Naive thymus-derived CD4-positive, alpha-beta T cell (primary cell): ENCODE measurements around the gene SH3BP5. TPM values are rescaled to one million over a fixed set of nuclear protein-coding genes. Genes with fewer than 3 reads are reported as not detected.
A peak's percentile ranks its signal among the peaks of the same experiment; 100 is the strongest.

ENCODE experiments used
- ATAC-seq: fragments of 150-1000 bp; cut with Tn5 transposase; 2 replicates; pipeline ENCODE4 v1.10.0; 2021; ENCODE audit warnings: mild to moderate bottlenecking, moderate library complexity
- CTCF ChIA-PET: fragments of 350-600 bp; sonication (Branson Sonifier 250); formaldehyde crosslinking; loops from one replicate; lab custom pipeline; 2021; ENCODE audit warnings: antibody characterized with exemption; lab: Charles Lee
- POLR2A ChIA-PET: fragments of 350-600 bp; sonication (Branson Sonifier 250); formaldehyde crosslinking; loops from one replicate; lab custom pipeline; 2021; ENCODE audit warnings: antibody characterized with exemption, inconsistent platforms; lab: Charles Lee
- DNase-seq, 9 donors: peaks; one replicate each; pipeline versions ENCODE4 v3.0.0 to v3.0.0-alpha.2; 2020 to 2022; ENCODE audit warnings: mixed read lengths in 1 of 9
- H3K27ac ChIP-seq: one replicate; pipeline ENCODE4 v1.7.0; 2013; ENCODE audit warnings: mild to moderate bottlenecking, low read depth, low read length, moderate library complexity
- H3K27me3 ChIP-seq, 2 donors: one replicate each; pipeline ENCODE4 v1.7.0; 2013; ENCODE audit warnings: low read length in 2 of 2, mild to moderate bottlenecking in 2 of 2, moderate library complexity in 2 of 2; ENCODE audit not compliant: control insufficient read depth in 2 of 2, insufficient read depth in 2 of 2
- H3K36me3 ChIP-seq, 3 experiments: 1 replicate in 2 of 3; 2 replicates in 1 of 3; pipeline ENCODE4 v1.7.0; 2013; ENCODE audit warnings: low read length in 3 of 3, mild to moderate bottlenecking in 3 of 3, moderate library complexity in 1 of 3; ENCODE audit not compliant: insufficient read depth in 3 of 3, control insufficient read depth in 2 of 3
- H3K4me1 ChIP-seq, 2 donors: one replicate each; pipeline ENCODE4 v1.7.0; 2013; ENCODE audit warnings: low read length in 2 of 2, mild to moderate bottlenecking in 2 of 2, moderate library complexity in 1 of 2; ENCODE audit not compliant: control insufficient read depth in 2 of 2, insufficient read depth in 2 of 2
- H3K4me3 ChIP-seq: 2 replicates; pipeline ENCODE4 v1.7.0; 2013; ENCODE audit warnings: mild to moderate bottlenecking, low read length
- H3K9me3 ChIP-seq, 3 experiments: 1 replicate in 2 of 3; 2 replicates in 1 of 3; pipeline ENCODE4 v1.7.0; 2013; ENCODE audit warnings: low read length in 3 of 3; ENCODE audit not compliant: control insufficient read depth in 2 of 3
- H3K27ac Mint-ChIP-seq, 9 donors: one replicate each; pipeline ENCODE4 v1.8.0; 2020 to 2022; ENCODE audit warnings: mixed read lengths in 9 of 9, mild to moderate bottlenecking in 8 of 9, moderate library complexity in 5 of 9, inconsistent platforms in 2 of 9
- H3K27me3 Mint-ChIP-seq, 5 donors: one replicate each; pipeline ENCODE4 v1.8.0; 2021 to 2022; ENCODE audit warnings: mixed read lengths in 5 of 5, mild to moderate bottlenecking in 1 of 5
- H3K36me3 Mint-ChIP-seq, 5 donors: one replicate each; pipeline ENCODE4 v1.8.0; 2020 to 2022; ENCODE audit warnings: mixed read lengths in 5 of 5, mild to moderate bottlenecking in 3 of 5, inconsistent platforms in 1 of 5
- H3K4me1 Mint-ChIP-seq, 7 donors: one replicate each; pipeline ENCODE4 v1.8.0; 2020 to 2022; ENCODE audit warnings: mixed read lengths in 7 of 7, mild to moderate bottlenecking in 3 of 7, inconsistent platforms in 1 of 7
- H3K4me3 Mint-ChIP-seq, 10 donors: one replicate each; pipeline ENCODE4 v1.8.0; 2020 to 2022; ENCODE audit warnings: mild to moderate bottlenecking in 10 of 10, mixed read lengths in 10 of 10, moderate library complexity in 6 of 10, inconsistent platforms in 2 of 10
- H3K9me3 Mint-ChIP-seq, 11 donors: one replicate each; pipeline ENCODE4 v1.8.0; 2020 to 2022; ENCODE audit warnings: mixed read lengths in 11 of 11, mild to moderate bottlenecking in 4 of 11, inconsistent platforms in 1 of 11, moderate library complexity in 1 of 11
- intact Hi-C, 2 donors: fragments of 100-400 bp; cut with micrococcal nuclease; formaldehyde crosslinking; loops; one replicate each; pipeline ENCODE4 v1.15.1; 2023
- polyA plus RNA-seq, 2 donors: library from polyadenylated mRNA; unstranded; fragments of 300-500 nt; fragmentation: Illumina TruSeq; gene quantifications; one replicate each; pipeline ENCODE4 v1.2.3, GENCODE V29; 2021
- total RNA-seq, 6 experiments: library from RNA in 5 of 6; stranded (reverse) in 5 of 6; gene quantifications; 1 replicate in 5 of 6; 2 replicates in 1 of 6; pipeline ENCODE4 v1.2.3 and lab custom pipeline; 2021 to 2026

SH3BP5 gene
- total and polyA plus RNA-seq, 7 experiments from 2014 or later: 18.5 to 64.7 (median 39.5) TPM

DNA sequence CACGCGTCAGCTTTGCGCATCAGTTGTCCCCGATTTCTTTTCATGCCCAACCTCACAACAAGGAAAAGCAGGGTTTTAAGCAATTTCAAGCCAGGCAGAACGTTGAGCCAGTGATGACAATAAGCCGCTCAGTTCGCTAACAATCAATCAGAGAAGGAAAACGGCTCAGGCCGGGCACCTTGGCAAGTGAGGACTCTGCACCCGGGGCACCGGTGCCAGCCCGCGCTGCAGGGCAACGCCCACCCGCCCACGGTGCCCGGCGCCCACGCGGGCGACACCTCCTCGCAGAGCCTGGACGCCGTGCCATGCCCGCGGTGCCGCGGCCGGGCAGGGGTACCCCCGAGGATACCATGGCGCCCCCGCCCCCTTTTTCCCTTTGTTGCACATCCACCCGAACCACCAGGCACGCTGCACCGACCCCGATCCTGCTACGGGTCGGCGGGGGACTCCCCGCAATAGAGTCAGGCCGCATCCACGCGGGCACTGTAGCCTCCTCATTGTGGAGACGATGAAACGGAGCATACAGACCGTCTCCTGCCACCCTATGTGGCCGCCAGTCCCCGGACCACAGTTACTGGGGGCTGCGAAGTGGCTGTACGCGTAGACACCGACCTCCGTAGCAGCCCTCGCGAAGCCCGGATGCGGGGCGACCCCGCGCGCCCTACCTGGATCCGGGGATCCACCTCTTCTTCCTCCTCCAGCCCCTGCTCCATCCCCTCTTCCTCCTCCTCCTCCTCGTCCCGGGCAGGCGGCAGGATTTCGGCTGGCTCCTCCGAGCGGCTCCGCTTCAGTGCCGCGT, 581 bp downstream of the SH3BP5 start:
- Mint-ChIP-seq H3K4me1 (peaks cover 38 to 64% (median 58%) of the 10 kb centered on the region in 7 donors), H3K4me3 (peak overlapping the region; percentile 89 to 99 (median 95)), H3K27me3 (no peaks in the 10 kb centered on the region), H3K36me3 (peaks cover 6 to 32% (median 13%) of the 10 kb centered on the region in 5 donors), H3K9me3 (peaks cover 0 to 4% (median 0%) of the 10 kb centered on the region in 11 donors), H3K27ac (peak overlapping the region; percentile 29 to 89 (median 77))
- intact Hi-C loops: loop anchor here (1.0 to 2.0 kb wide), 12 partner anchors 12 to 126 kb away; partner anchors contain the start of gene CAPN7 (in 1 of the 2)
- DNase-seq (peak; percentile 24 to 66 (median 39)), ATAC-seq (peak; percentile 66)
- H3K27ac ChIP-seq: peak overlapping the region; percentile 86
- ChIA-PET POLR2A (interaction anchor here (0.8 to 3.1 kb wide), 15 partner anchors 8 to 66 kb away, joined by 3 to 17 read pairs (median 4); no protein-coding TSS in a partner anchor), CTCF (interaction anchor here (0.6 to 10.1 kb wide), 13 partner anchors 8 to 1079 kb away, joined by 3 to 139 read pairs (median 5); no protein-coding TSS in a partner anchor)
- peaks cover 39 to 46% of the 10 kb centered on the region in 2 donors for H3K4me1 ChIP-seq
- H3K4me3 ChIP-seq: peak overlapping the region; percentile 96
- peaks cover 0 to 14% (median 4%) of the 10 kb centered on the region in 3 experiments for H3K36me3 ChIP-seq
- no peaks in the 10 kb centered on the region for H3K27me3 ChIP-seq
- H3K9me3 ChIP-seq: no peaks in the 10 kb centered on the region

DNA sequence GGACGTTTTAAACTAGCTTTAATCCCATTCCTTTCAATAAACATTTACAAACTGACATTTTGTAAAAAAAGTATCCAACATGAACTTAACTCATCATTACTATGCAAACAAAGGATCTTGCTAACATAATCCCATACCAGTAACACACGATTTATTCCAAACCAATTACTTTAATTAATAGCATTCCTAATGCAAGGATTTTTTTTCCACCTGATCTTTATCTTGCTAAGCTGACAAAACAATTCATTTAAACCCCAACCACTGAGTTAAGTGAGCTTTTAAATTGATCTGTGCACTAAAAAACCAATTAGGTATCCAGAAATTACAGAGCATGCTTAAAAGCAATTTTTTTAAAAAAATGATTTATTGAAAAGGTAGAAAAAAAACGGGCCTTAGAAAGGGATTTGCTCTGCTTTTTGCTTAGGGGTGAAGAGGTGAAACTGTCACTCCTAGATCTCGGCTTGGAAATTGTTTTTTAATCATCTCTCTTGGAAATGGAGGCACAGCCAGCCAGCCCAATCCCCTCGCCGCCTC, 1.2 kb downstream of the SH3BP5 start:
- Histone ChIP-seq H3K27ac (peak overlapping the region; percentile 86), H3K4me1 (peaks cover 39 to 53% of the 10 kb centered on the region in 2 donors), H3K4me3 (peak overlapping the region; percentile 96), H3K36me3 (peaks cover 0 to 14% (median 4%) of the 10 kb centered on the region in 3 experiments), H3K9me3 (no peaks in the 10 kb centered on the region), H3K27me3 (no peaks in the 10 kb centered on the region)
- DNase-seq: no peak
- Mint-ChIP-seq H3K36me3 (peaks cover 6 to 35% (median 13%) of the 10 kb centered on the region in 5 donors), H3K4me3 (peak overlapping the region; percentile 89 to 99 (median 95)), H3K4me1 (peaks cover 38 to 71% (median 62%) of the 10 kb centered on the region in 7 donors), H3K9me3 (peaks cover 0 to 1% (median 0%) of the 10 kb centered on the region in 11 donors), H3K27ac (peak overlapping the region; percentile 29 to 89 (median 77)), H3K27me3 (no peaks in the 10 kb centered on the region)
- ATAC-seq: no peak
- POLR2A ChIA-PET: interaction anchor here (0.8 to 2.2 kb wide), 5 partner anchors 11 to 109 kb away, joined by 3 to 17 read pairs (median 7); no protein-coding TSS in a partner anchor
- intact Hi-C loops: loop anchor here (1.0 kb wide), 3 partner anchors 11 to 125 kb away; partner anchors contain the start of gene CAPN7 (in 1 of the 2)
- CTCF ChIA-PET: interaction anchor here (0.7 to 10.1 kb wide), 6 partner anchors 11 to 64 kb away, joined by 3 to 139 read pairs (median 10); no protein-coding TSS in a partner anchor

DNA sequence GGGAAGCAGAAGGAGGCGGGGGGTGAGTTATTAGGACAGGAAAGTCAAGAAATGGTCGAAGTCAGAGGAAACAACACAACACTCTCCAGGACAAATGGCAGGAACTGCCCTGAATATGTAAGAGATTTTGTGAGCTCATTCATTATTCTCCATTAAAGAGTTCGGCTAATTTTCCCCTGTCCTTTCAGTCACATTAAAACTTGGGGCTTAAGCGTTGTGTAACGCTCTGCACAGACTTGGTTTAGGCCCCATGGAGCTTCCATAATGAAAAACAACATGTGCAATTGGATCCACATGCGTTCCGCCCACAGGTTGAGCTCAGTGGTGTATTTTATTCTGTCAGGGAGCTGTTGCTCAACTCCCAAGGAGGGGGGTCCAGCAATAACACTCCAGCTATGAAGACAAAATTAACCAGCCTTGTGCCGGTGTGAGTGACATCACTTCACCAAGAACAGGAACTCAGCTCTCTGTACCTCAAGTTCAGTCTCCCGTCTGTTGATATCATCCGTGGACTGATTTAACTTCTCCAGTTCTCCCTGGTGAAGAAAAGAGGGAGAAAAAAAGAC, 2.3 kb downstream of the SH3BP5 start:
- Mint-ChIP-seq H3K27ac (peak overlapping the region in 2 of 9 donors; percentile 49 to 79), H3K4me3 (peak overlapping the region in 9 of 10 donors; percentile 32 to 99 (median 95)), H3K36me3 (peaks cover 6 to 43% (median 13%) of the 10 kb centered on the region in 5 donors), H3K9me3 (no peaks in the 10 kb centered on the region), H3K27me3 (no peaks in the 10 kb centered on the region), H3K4me1 (peaks cover 46 to 81% (median 72%) of the 10 kb centered on the region in 7 donors)
- H3K27ac ChIP-seq: no peak overlapping the region
- H3K27me3 ChIP-seq: no peaks in the 10 kb centered on the region
- intact Hi-C loops: no loop called here
- ATAC-seq (no peak), DNase-seq (no peak)
- POLR2A ChIA-PET: interaction anchor here (0.8 to 2.2 kb wide), 5 partner anchors 10 to 108 kb away, joined by 3 to 17 read pairs (median 7); no protein-coding TSS in a partner anchor
- H3K9me3 ChIP-seq: no peaks in the 10 kb centered on the region
- peaks cover 0 to 14% (median 4%) of the 10 kb centered on the region in 3 experiments for H3K36me3 ChIP-seq
- peaks cover 39 to 54% of the 10 kb centered on the region in 2 donors for H3K4me1 ChIP-seq
- no peak overlapping the region for H3K4me3 ChIP-seq
- CTCF ChIA-PET: interaction anchor here (0.7 to 10.1 kb wide), 9 partner anchors 10 to 221 kb away, joined by 3 to 139 read pairs (median 3); no protein-coding TSS in a partner anchor

DNA sequence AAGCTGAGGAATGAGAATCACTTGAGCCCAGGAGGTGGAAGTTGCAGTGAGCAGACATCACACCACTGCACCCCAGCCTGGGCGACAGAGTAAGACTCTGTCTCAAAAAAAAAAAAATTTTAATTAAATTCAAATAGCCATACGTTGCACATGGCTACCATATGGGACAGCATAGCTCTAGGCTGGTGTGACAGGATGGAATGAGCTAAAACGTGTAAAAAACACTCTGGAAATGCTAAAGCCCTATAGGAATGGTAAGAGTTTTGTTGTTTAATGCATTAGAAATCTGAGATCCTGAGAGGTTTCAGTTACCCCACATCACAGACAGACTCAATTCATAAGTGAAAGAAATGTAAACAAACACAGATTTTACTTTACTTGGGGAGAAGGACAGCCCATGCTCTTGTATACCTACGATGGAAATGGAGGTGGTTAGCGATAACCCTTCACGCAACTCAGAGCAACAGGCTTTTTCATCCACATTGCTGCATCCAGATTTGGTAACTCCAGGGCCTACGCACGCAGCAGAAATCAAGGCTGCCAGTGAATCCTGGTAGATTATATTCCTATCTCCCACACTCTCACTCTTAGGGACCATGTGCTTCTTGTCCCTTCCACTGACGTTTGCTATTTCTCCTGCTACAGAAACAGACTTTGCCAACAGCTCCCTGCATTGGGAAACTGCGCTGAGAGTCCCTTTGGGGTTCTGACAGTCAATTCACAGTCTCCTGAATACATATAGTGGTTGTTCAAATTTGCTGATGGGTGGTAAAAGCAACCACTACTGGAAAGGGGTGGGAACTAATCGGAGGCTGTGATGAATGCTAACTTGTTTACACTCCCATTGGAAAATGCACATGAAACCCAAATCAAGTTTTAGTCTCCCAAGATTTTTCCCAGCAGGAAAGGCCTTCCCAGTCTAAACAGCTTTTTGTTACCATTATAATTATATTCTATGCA, 3.1 kb downstream of the SH3BP5 start:
- intact Hi-C loops: no loop called here
- ATAC-seq: no peak

DNA sequence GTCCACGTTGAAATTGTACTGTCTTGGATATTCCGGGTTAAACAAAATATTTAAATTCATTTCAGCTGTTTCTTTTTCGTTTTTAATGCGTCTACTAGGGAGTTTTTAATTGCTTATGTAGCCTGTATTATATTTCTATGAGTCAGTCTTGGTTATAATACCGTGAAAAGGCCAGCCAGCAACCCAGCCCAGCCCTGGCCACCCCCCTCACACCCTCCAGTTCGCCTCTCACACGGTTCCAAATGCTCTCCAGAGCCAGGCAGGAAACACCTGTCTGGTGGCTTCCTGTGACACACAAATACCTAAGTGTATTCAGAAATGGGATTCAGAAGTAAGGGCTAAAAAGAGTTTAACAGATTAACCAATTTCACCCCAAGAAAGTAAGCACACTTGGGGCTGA, 4.4 kb downstream of the SH3BP5 start:
- Mint-ChIP-seq H3K27ac (peak overlapping the region in 5 of 9 donors; percentile 66 to 82 (median 71)), H3K36me3 (peaks cover 6 to 43% (median 14%) of the 10 kb centered on the region in 5 donors), H3K4me1 (peaks cover 50 to 90% (median 86%) of the 10 kb centered on the region in 7 donors), H3K27me3 (no peaks in the 10 kb centered on the region), H3K9me3 (no peaks in the 10 kb centered on the region), H3K4me3 (peak overlapping the region; percentile 14 to 99 (median 70))
- Histone ChIP-seq H3K27ac (no peak overlapping the region), H3K36me3 (peaks cover 0 to 14% (median 4%) of the 10 kb centered on the region in 3 experiments), H3K4me1 (peaks cover 40 to 50% of the 10 kb centered on the region in 2 donors), H3K9me3 (no peaks in the 10 kb centered on the region), H3K4me3 (no peak overlapping the region), H3K27me3 (no peaks in the 10 kb centered on the region)
- intact Hi-C loops: no loop called here
- POLR2A ChIA-PET: interaction anchor here (1.1 to 2.6 kb wide), 4 partner anchors 10 to 57 kb away, joined by 3 to 10 read pairs (median 4); no protein-coding TSS in a partner anchor
- CTCF ChIA-PET: interaction anchor here (10.1 kb wide), 1 partner anchor 60 kb away, joined by 139 read pairs; no protein-coding TSS in a partner anchor
- peak in 1 of 9 donors; percentile 26 for DNase-seq
- ATAC-seq: no peak

More for the DNA sequence above, 3.1 kb downstream of the SH3BP5 start:
- Histone ChIP-seq H3K36me3 (peaks cover 0 to 14% (median 4%) of the 10 kb centered on the region in 3 experiments), H3K4me3 (no peak overlapping the region), H3K9me3 (no peaks in the 10 kb centered on the region), H3K27me3 (no peaks in the 10 kb centered on the region), H3K27ac (no peak overlapping the region), H3K4me1 (peaks cover 39 to 56% of the 10 kb centered on the region in 2 donors)
- no peaks in the 10 kb centered on the region for H3K9me3 Mint-ChIP-seq
- H3K4me1 Mint-ChIP-seq: peaks cover 47 to 89% (median 80%) of the 10 kb centered on the region in 7 donors
- CTCF ChIA-PET: interaction anchor here (0.8 to 10.1 kb wide), 8 partner anchors 9 to 221 kb away, joined by 3 to 139 read pairs (median 4); no protein-coding TSS in a partner anchor
- no peaks in the 10 kb centered on the region for H3K27me3 Mint-ChIP-seq
- peak overlapping the region in 5 of 9 donors; percentile 0 to 79 (median 52) for H3K27ac Mint-ChIP-seq
- POLR2A ChIA-PET: interaction anchor here (1.1 to 2.2 kb wide), 4 partner anchors 9 to 61 kb away, joined by 5 to 17 read pairs (median 8); no protein-coding TSS in a partner anchor
- H3K36me3 Mint-ChIP-seq: peaks cover 6 to 43% (median 13%) of the 10 kb centered on the region in 5 donors
- DNase-seq: no peak
- H3K4me3 Mint-ChIP-seq: peak overlapping the region in 9 of 10 donors; percentile 4 to 99 (median 95)
